ENCODE measurements around the gene CAMTA1. TPM values are rescaled to one million over a fixed set of nuclear protein-coding genes. Genes with fewer than 3 reads are reported as not detected.

CAMTA1 gene
- polyA plus RNA-seq, 1 donor (not counting 4 experiments of a cell fraction or from before 2014, with no cell fraction given) = 51.4 TPM

- no peak for DNase-seq (ENCODE audit: low read depth, low spot score)
- Histone ChIP-seq H3K9ac (ENCODE audit: control insufficient read depth, extremely low read depth, insufficient read depth, low read length) (no peak overlapping the region), H3K4me1 (ENCODE audit: control insufficient read depth, extremely low read depth, insufficient read depth, low read length) (peaks cover 7% of the 10 kb centered on the region), H3K27me3 (ENCODE audit: control insufficient read depth, extremely low read depth, insufficient read depth, low read length) (no peaks in the 10 kb centered on the region), H3K9me3 (ENCODE audit: control insufficient read depth, low read depth, low read length) (no peaks in the 10 kb centered on the region), H3K36me3 (ENCODE audit: control insufficient read depth in 2 of 2, extremely low read depth in 1 of 2, insufficient read depth in 2 of 2, low read length in 2 of 2) (no peaks in the 10 kb centered on the region), H3K79me2 (ENCODE audit: control insufficient read depth, insufficient read depth, low read length) (no peaks in the 10 kb centered on the region), H3K4me3 (ENCODE audit: control insufficient read depth in 2 of 3, extremely low read depth in 1 of 3, insufficient read depth in 2 of 3, low read depth in 1 of 3, low read length in 3 of 3) (no peak overlapping the region), H4K20me1 (ENCODE audit: control insufficient read depth, extremely low read depth, insufficient read depth, low read length) (no peaks in the 10 kb centered on the region), H3K4me2 (ENCODE audit: control insufficient read depth, extremely low read depth, insufficient read depth, low read depth, low read length) (no peak overlapping the region), H3K9me1 (ENCODE audit: control insufficient read depth, extremely low read depth, insufficient read depth, low read length) (no peaks in the 10 kb centered on the region), H3K27ac (ENCODE audit: control insufficient read depth, insufficient read depth, low read length) (no peak overlapping the region), H2AFZ (ENCODE audit: control insufficient read depth, low read length) (no peak overlapping the region)
- dilution Hi-C loops (cut with MboI; ENCODE audit: extremely low pct_ligation_motif_present, low sequenced_read_pairs) = no loop called here
- peak; percentile 41 for FAIRE-seq
- TF ChIP-seq EZH2 (IDR thresholded peaks at IDR 0.05; ENCODE audit: low read length) (no peak), CTCF (optimal IDR thresholded peaks at IDR 0.05 in 1 of 3, IDR thresholded peaks at IDR 0.05 in 1 of 3, conservative IDR thresholded peaks at IDR 0.05 in 1 of 3; ENCODE audit: extremely low read depth in 1 of 3, insufficient read depth in 2 of 3, low read length in 3 of 3) (no peak)
These were observed 741.8 kb downstream of the CAMTA1 start for GRCh38 chr1:7526867-7527732.

DNA sequence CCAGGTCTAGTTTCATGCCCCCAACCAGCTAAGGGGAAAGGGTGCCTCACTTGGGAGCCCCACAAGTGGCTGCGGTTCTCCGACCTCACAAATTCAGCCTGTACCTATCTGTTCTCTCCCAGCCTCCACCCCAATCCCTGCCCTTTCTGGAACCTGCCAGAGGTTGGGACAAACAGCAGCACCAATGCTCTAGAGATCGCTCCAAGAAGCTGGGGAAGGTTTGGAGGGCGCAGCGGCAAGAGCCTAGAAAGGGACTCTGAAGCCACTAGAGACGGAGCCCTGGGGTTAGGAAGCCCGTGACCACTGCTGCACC lies 742.4 kb downstream of the CAMTA1 start:
- no peaks in the 10 kb centered on the region for H3K36me3 ChIP-seq (ENCODE audit: control insufficient read depth in 2 of 2, extremely low read depth in 1 of 2, insufficient read depth in 2 of 2, low read length in 2 of 2)
- no peak overlapping the region for H3K4me3 ChIP-seq (ENCODE audit: control insufficient read depth in 2 of 3, extremely low read depth in 1 of 3, insufficient read depth in 2 of 3, low read depth in 1 of 3, low read length in 3 of 3)
- no peak overlapping the region for H3K9ac ChIP-seq (ENCODE audit: control insufficient read depth, extremely low read depth, insufficient read depth, low read length)
- no peak for FAIRE-seq
- no peaks in the 10 kb centered on the region for H3K9me3 ChIP-seq (ENCODE audit: control insufficient read depth, low read depth, low read length)
- no peak overlapping the region for H2AFZ ChIP-seq (ENCODE audit: control insufficient read depth, low read length)
- H3K27ac ChIP-seq (ENCODE audit: control insufficient read depth, insufficient read depth, low read length) = no peak overlapping the region
- no peaks in the 10 kb centered on the region for H3K9me1 ChIP-seq (ENCODE audit: control insufficient read depth, extremely low read depth, insufficient read depth, low read length)
- dilution Hi-C loops (cut with MboI; ENCODE audit: extremely low pct_ligation_motif_present, low sequenced_read_pairs) = no loop called here
- no peaks in the 10 kb centered on the region for H3K27me3 ChIP-seq (ENCODE audit: control insufficient read depth, extremely low read depth, insufficient read depth, low read length)
- TF ChIP-seq EZH2 (IDR thresholded peaks at IDR 0.05; ENCODE audit: low read length) = no peak
- no peak for TF ChIP-seq CTCF (optimal IDR thresholded peaks at IDR 0.05 in 1 of 3, IDR thresholded peaks at IDR 0.05 in 1 of 3, conservative IDR thresholded peaks at IDR 0.05 in 1 of 3; ENCODE audit: extremely low read depth in 1 of 3, insufficient read depth in 2 of 3, low read length in 3 of 3)
- H3K4me2 ChIP-seq (ENCODE audit: control insufficient read depth, extremely low read depth, insufficient read depth, low read depth, low read length) = no peak overlapping the region
- DNase-seq (ENCODE audit: low read depth, low spot score) = no peak
- no peaks in the 10 kb centered on the region for H3K79me2 ChIP-seq (ENCODE audit: control insufficient read depth, insufficient read depth, low read length)
- H3K4me1 ChIP-seq (ENCODE audit: control insufficient read depth, extremely low read depth, insufficient read depth, low read length) = peaks cover 7% of the 10 kb centered on the region
- H4K20me1 ChIP-seq (ENCODE audit: control insufficient read depth, extremely low read depth, insufficient read depth, low read length) = no peaks in the 10 kb centered on the region

Data from keratinocyte (primary cell).